Naive thymus-derived CD8-positive, alpha-beta T cell (primary cell): ENCODE results near the gene XRCC4. TPM values are rescaled to one million over a fixed set of nuclear protein-coding genes. Genes with fewer than 3 reads are reported as not detected.
"Not testable (repeated sequence)": the region's sequence is repeated elsewhere in the genome, so short reads cannot be mapped to it uniquely, and the experiment has no call there.

ENCODE experiments used
- ATAC-seq, 2 donors: fragments of 150-1000 bp; cut with Tn5 transposase in 1 of 2; sonication (Bioruptor Pico), chemical (Tn5 transposase) in 1 of 2; 1 replicate in 1 of 2; 2 replicates in 1 of 2; pipeline ENCODE4 v1.10.0; 2021; ENCODE audit warnings: mild to moderate bottlenecking in 2 of 2, moderate library complexity in 2 of 2
- POLR2A ChIA-PET: fragments of 350-600 bp; sonication (Branson Sonifier 250); formaldehyde crosslinking; loops from one replicate; lab custom pipeline; 2021; ENCODE audit warnings: antibody characterized with exemption; lab: Charles Lee
- DNase-seq, 10 donors: peaks; one replicate each; pipeline versions ENCODE4 v3.0.0 to v3.0.0-alpha.2; 2020 to 2022
- H3K27ac Mint-ChIP-seq, 10 donors: one replicate each; pipeline ENCODE4 v1.8.0; 2020 to 2022; ENCODE audit warnings: mild to moderate bottlenecking in 10 of 10, mixed read lengths in 10 of 10, moderate library complexity in 4 of 10, inconsistent platforms in 1 of 10
- H3K27me3 Mint-ChIP-seq, 5 donors: one replicate each; pipeline ENCODE4 v1.8.0; 2021 to 2022; ENCODE audit warnings: mixed read lengths in 5 of 5
- H3K36me3 Mint-ChIP-seq, 3 donors: one replicate each; pipeline ENCODE4 v1.8.0; 2020 to 2022; ENCODE audit warnings: mixed read lengths in 3 of 3, mild to moderate bottlenecking in 2 of 3, inconsistent platforms in 1 of 3
- H3K4me1 Mint-ChIP-seq, 4 donors: one replicate each; pipeline ENCODE4 v1.8.0; 2021 to 2022; ENCODE audit warnings: mixed read lengths in 4 of 4
- H3K4me3 Mint-ChIP-seq, 10 donors: one replicate each; pipeline ENCODE4 v1.8.0; 2020 to 2022; ENCODE audit warnings: mild to moderate bottlenecking in 10 of 10, mixed read lengths in 10 of 10, moderate library complexity in 6 of 10, inconsistent platforms in 1 of 10
- H3K9me3 Mint-ChIP-seq, 9 donors: one replicate each; pipeline ENCODE4 v1.8.0; 2020 to 2022; ENCODE audit warnings: mixed read lengths in 9 of 9, mild to moderate bottlenecking in 3 of 9, inconsistent platforms in 1 of 9, moderate library complexity in 1 of 9
- polyA plus RNA-seq, 3 donors: library from polyadenylated mRNA; unstranded; fragments of 300-500 nt; fragmentation: Illumina TruSeq; gene quantifications; one replicate each; pipeline ENCODE4 v1.2.3, GENCODE V29; 2021
- total RNA-seq, 8 experiments: library from RNA in 2 of 8; stranded (reverse) in 2 of 8; gene quantifications; one replicate each; pipeline ENCODE4 v1.2.3 and lab custom pipeline; 2021 to 2026

The XRCC4 gene
- total and polyA plus RNA-seq, 5 experiments from 2014 or later: 4.2 to 8.6 (median 6.4) TPM

- peaks cover 0 to 7% (median 5%) of the 10 kb centered on the region in 3 donors for H3K36me3 Mint-ChIP-seq
- H3K9me3 Mint-ChIP-seq: no peaks in the 10 kb centered on the region
- DNase-seq: no peak
- no peaks in the 10 kb centered on the region for H3K4me1 Mint-ChIP-seq
- H3K27ac Mint-ChIP-seq: no peak overlapping the region
- POLR2A ChIA-PET: no interaction called here
- no peaks in the 10 kb centered on the region for H3K27me3 Mint-ChIP-seq
- ATAC-seq: no peak
- no peak overlapping the region for H3K4me3 Mint-ChIP-seq
These were observed 150.3 kb downstream of the XRCC4 start for GRCh38 chr5:83227611-83228010.

- ATAC-seq (no peak), DNase-seq (no peak)
- no peak overlapping the region for H3K27ac Mint-ChIP-seq
- no peaks in the 10 kb centered on the region for H3K9me3 Mint-ChIP-seq
- no peaks in the 10 kb centered on the region for H3K27me3 Mint-ChIP-seq
- POLR2A ChIA-PET: no interaction called here
- H3K4me3 Mint-ChIP-seq: no peak overlapping the region
- no peaks in the 10 kb centered on the region for H3K4me1 Mint-ChIP-seq
- H3K36me3 Mint-ChIP-seq: no peaks in the 10 kb centered on the region
These were observed 153.2 kb downstream of the XRCC4 start for GRCh38 chr5:83230511-83230910.

GRCh38 chr5:83244516-83244915 lies 167.2 kb downstream of the XRCC4 start:
- POLR2A ChIA-PET: no interaction called here
- peaks cover 4 to 9% (median 7%) of the 10 kb centered on the region in 3 donors for H3K36me3 Mint-ChIP-seq
- no peak overlapping the region for H3K27ac Mint-ChIP-seq
- peaks cover 0 to 1% (median 0%) of the 10 kb centered on the region in 9 donors for H3K9me3 Mint-ChIP-seq
- ATAC-seq: no peak
- no peak overlapping the region for H3K4me3 Mint-ChIP-seq
- no peaks in the 10 kb centered on the region for H3K27me3 Mint-ChIP-seq
- no peak for DNase-seq
- peaks cover 0 to 4% (median 0%) of the 10 kb centered on the region in 4 donors for H3K4me1 Mint-ChIP-seq

- H3K36me3 Mint-ChIP-seq: peaks cover 2 to 8% (median 6%) of the 10 kb centered on the region in 3 donors
- no peak overlapping the region for H3K27ac Mint-ChIP-seq
- H3K4me3 Mint-ChIP-seq: no peak overlapping the region
- POLR2A ChIA-PET: no interaction called here
- ATAC-seq (no peak), DNase-seq (no peak)
- no peaks in the 10 kb centered on the region for H3K9me3 Mint-ChIP-seq
- H3K4me1 Mint-ChIP-seq: peaks cover 0 to 4% (median 0%) of the 10 kb centered on the region in 4 donors
- H3K27me3 Mint-ChIP-seq: no peaks in the 10 kb centered on the region
These were observed 167.7 kb downstream of the XRCC4 start for GRCh38 chr5:83245037-83245436.

GRCh38 chr5:83246071-83246470 lies 168.7 kb downstream of the XRCC4 start:
- DNase-seq (no peak), ATAC-seq (no peak)
- H3K27ac Mint-ChIP-seq: no peak overlapping the region
- POLR2A ChIA-PET: no interaction called here
- H3K36me3 Mint-ChIP-seq: peaks cover 0 to 5% (median 0%) of the 10 kb centered on the region in 3 donors
- H3K4me3 Mint-ChIP-seq: no peak overlapping the region
- no peaks in the 10 kb centered on the region for H3K27me3 Mint-ChIP-seq
- H3K9me3 Mint-ChIP-seq: no peaks in the 10 kb centered on the region
- peaks cover 0 to 2% (median 0%) of the 10 kb centered on the region in 4 donors for H3K4me1 Mint-ChIP-seq

GRCh38 chr5:83249156-83249555 lies 171.8 kb downstream of the XRCC4 start:
- Mint-ChIP-seq H3K4me3 (no peak overlapping the region), H3K36me3 (peaks cover 0 to 2% (median 0%) of the 10 kb centered on the region in 3 donors), H3K9me3 (peaks cover 0 to 2% (median 0%) of the 10 kb centered on the region in 9 donors), H3K27ac (no peak overlapping the region), H3K27me3 (no peaks in the 10 kb centered on the region), H3K4me1 (no peaks in the 10 kb centered on the region)
- DNase-seq (no peak), ATAC-seq (no peak)
- POLR2A ChIA-PET: no interaction called here

- H3K27me3 Mint-ChIP-seq: no peaks in the 10 kb centered on the region
- no peak overlapping the region for H3K4me3 Mint-ChIP-seq
- peaks cover 0 to 3% (median 0%) of the 10 kb centered on the region in 9 donors for H3K9me3 Mint-ChIP-seq
- ATAC-seq (no peak), DNase-seq (no peak)
- peaks cover 0 to 2% (median 0%) of the 10 kb centered on the region in 3 donors for H3K36me3 Mint-ChIP-seq
- no peak overlapping the region for H3K27ac Mint-ChIP-seq
- no peaks in the 10 kb centered on the region for H3K4me1 Mint-ChIP-seq
- POLR2A ChIA-PET: no interaction called here
These were observed 174.5 kb downstream of the XRCC4 start for GRCh38 chr5:83251849-83252248.

- peaks cover 0 to 3% (median 0%) of the 10 kb centered on the region in 9 donors for H3K9me3 Mint-ChIP-seq
- H3K4me3 Mint-ChIP-seq: no peak overlapping the region
- no peak for DNase-seq
- POLR2A ChIA-PET: no interaction called here
- no peaks in the 10 kb centered on the region for H3K4me1 Mint-ChIP-seq
- H3K27ac Mint-ChIP-seq: no peak overlapping the region
- no peaks in the 10 kb centered on the region for H3K27me3 Mint-ChIP-seq
- no peak for ATAC-seq
- peaks cover 0 to 4% (median 0%) of the 10 kb centered on the region in 3 donors for H3K36me3 Mint-ChIP-seq
These were observed 176.4 kb downstream of the XRCC4 start for GRCh38 chr5:83253720-83254119.

GRCh38 chr5:83255268-83255667 lies 177.9 kb downstream of the XRCC4 start:
- H3K4me1 Mint-ChIP-seq: no peaks in the 10 kb centered on the region
- peaks cover 0 to 3% (median 0%) of the 10 kb centered on the region in 9 donors for H3K9me3 Mint-ChIP-seq
- ATAC-seq: no peak
- POLR2A ChIA-PET: no interaction called here
- H3K36me3 Mint-ChIP-seq: peaks cover 0 to 4% (median 1%) of the 10 kb centered on the region in 3 donors
- H3K27me3 Mint-ChIP-seq: no peaks in the 10 kb centered on the region
- no peak overlapping the region for H3K27ac Mint-ChIP-seq
- no peak for DNase-seq
- no peak overlapping the region for H3K4me3 Mint-ChIP-seq

GRCh38 chr5:83256091-83256780 lies 178.9 kb downstream of the XRCC4 start:
- Mint-ChIP-seq H3K36me3 (peaks cover 0 to 4% (median 3%) of the 10 kb centered on the region in 3 donors), H3K27me3 (no peaks in the 10 kb centered on the region), H3K9me3 (peaks cover 0 to 3% (median 0%) of the 10 kb centered on the region in 9 donors), H3K4me1 (no peaks in the 10 kb centered on the region), H3K27ac (no peak overlapping the region), H3K4me3 (no peak overlapping the region)
- ATAC-seq (no peak), DNase-seq (no peak)
- POLR2A ChIA-PET: no interaction called here

- ATAC-seq, DNase-seq, H3K9me3 Mint-ChIP-seq, H3K4me1 Mint-ChIP-seq, H3K27me3 Mint-ChIP-seq, H3K27ac Mint-ChIP-seq, H3K36me3 Mint-ChIP-seq, POLR2A ChIA-PET, H3K4me3 Mint-ChIP-seq: not testable (repeated sequence)
These were observed 180.3 kb downstream of the XRCC4 start for GRCh38 chr5:83257684-83258083.

- Mint-ChIP-seq H3K36me3 (peaks cover 0 to 5% (median under 1%) of the 10 kb centered on the region in 3 donors), H3K4me1 (no peaks in the 10 kb centered on the region), H3K4me3 (no peak overlapping the region), H3K27me3 (no peaks in the 10 kb centered on the region), H3K27ac (no peak overlapping the region), H3K9me3 (peaks cover 0 to 3% (median 0%) of the 10 kb centered on the region in 9 donors)
- no peak for DNase-seq
- ATAC-seq: no peak
- POLR2A ChIA-PET: no interaction called here
These were observed 188.0 kb downstream of the XRCC4 start for GRCh38 chr5:83265318-83265717.

GRCh38 chr5:83270311-83270710 lies 193.0 kb downstream of the XRCC4 start:
- POLR2A ChIA-PET: no interaction called here
- peaks cover 0 to 13% (median 4%) of the 10 kb centered on the region in 3 donors for H3K36me3 Mint-ChIP-seq
- no peak for ATAC-seq
- DNase-seq: no peak
- H3K9me3 Mint-ChIP-seq: peaks cover 0 to 21% (median 5%) of the 10 kb centered on the region in 9 donors
- H3K27ac Mint-ChIP-seq: no peak overlapping the region
- H3K4me3 Mint-ChIP-seq: no peak overlapping the region
- H3K27me3 Mint-ChIP-seq: no peaks in the 10 kb centered on the region
- H3K4me1 Mint-ChIP-seq: no peaks in the 10 kb centered on the region

GRCh38 chr5:83277154-83277553 lies 199.8 kb downstream of the XRCC4 start:
- Mint-ChIP-seq H3K4me3 (no peak overlapping the region), H3K9me3 (peaks cover 0 to 21% (median 5%) of the 10 kb centered on the region in 9 donors), H3K27ac (no peak overlapping the region), H3K36me3 (peaks cover 2 to 17% (median 4%) of the 10 kb centered on the region in 3 donors), H3K27me3 (no peaks in the 10 kb centered on the region), H3K4me1 (no peaks in the 10 kb centered on the region)
- DNase-seq (no peak), ATAC-seq (no peak)
- POLR2A ChIA-PET: no interaction called here
